HG03354 (cell line): Measurements from ENCODE around the gene CIAO2A.
A peak's percentile ranks its signal among the peaks of the same experiment; 100 is the strongest.

ENCODE experiments used
- ATAC-seq: cut with Tn5 transposase; IDR thresholded peaks from one replicate; pipeline ENCODE4 v1.9.1; 2021; ENCODE audit warnings: mild to moderate bottlenecking; ENCODE audit not compliant: unreplicated experiment, poor library complexity, severe bottlenecking

CIAO2A gene

GRCh38 chr15:64046421-64047153 is 47.1 kb downstream of the CIAO2A start, which contains the start of gene DAPK2:
Gene DAPK2 (minus strand): TSS chr15:64046485. CDS start chr15:64040261, 6,224 bp downstream.
- peak; percentile 58 for ATAC-seq

- peak; percentile 27 for ATAC-seq
Observed at GRCh38 chr15:64045774-64046420, 47.7 kb downstream of the CIAO2A start.

GRCh38 chr15:64045101-64045435 is 48.6 kb downstream of the CIAO2A start:
- no peak for ATAC-seq

GRCh38 chr15:64044300-64045100 is 49.1 kb downstream of the CIAO2A start:
- ATAC-seq, result peak; percentile 69

GRCh38 chr15:64038878-64039610 is 54.6 kb downstream of the CIAO2A start:
- no peak for ATAC-seq

- ATAC-seq, result no peak
Observed at GRCh38 chr15:64037966-64038365, 55.7 kb downstream of the CIAO2A start.

GRCh38 chr15:64037116-64037515 is 56.5 kb downstream of the CIAO2A start:
- no peak for ATAC-seq

- no peak for ATAC-seq
Observed at GRCh38 chr15:64035525-64035924, 58.1 kb downstream of the CIAO2A start.

- ATAC-seq, result no peak
Observed at GRCh38 chr15:64034519-64034918, 59.1 kb downstream of the CIAO2A start.

GRCh38 chr15:64032329-64032728 is 61.3 kb downstream of the CIAO2A start:
- no peak for ATAC-seq

- no peak for ATAC-seq
Observed at GRCh38 chr15:64030123-64030522, 63.5 kb downstream of the CIAO2A start.

GRCh38 chr15:64029633-64030032 is 64.0 kb downstream of the CIAO2A start:
- ATAC-seq, result no peak

GRCh38 chr15:64029110-64029509 is 64.5 kb downstream of the CIAO2A start:
- no peak for ATAC-seq

GRCh38 chr15:64026591-64026990 is 67.0 kb downstream of the CIAO2A start:
- ATAC-seq, result no peak

GRCh38 chr15:64024172-64025050 is 69.2 kb downstream of the CIAO2A start:
- no peak for ATAC-seq

GRCh38 chr15:64023220-64023619 is 70.4 kb downstream of the CIAO2A start:
- ATAC-seq, result no peak

- no peak for ATAC-seq
Observed at GRCh38 chr15:64022571-64022970, 71.1 kb downstream of the CIAO2A start.
